Cardiac fibroblast (primary cell): ENCODE measurements around the gene SMC3.
A peak's percentile ranks its signal among the peaks of the same experiment; 100 is the strongest.

Source experiments
- DNase-seq, 2 donors: peaks; one replicate each; pipeline versions ENCODE4 v3.0.0 to v3.0.0-alpha.2; 2010; ENCODE audit warnings: low read depth in 2 of 2
- H3K4me3 ChIP-seq, 2 donors: replicated peaks in 1 of 2; 1 replicate in 1 of 2; 2 replicates in 1 of 2; pipeline ENCODE4 v1.5.1; 2011; ENCODE audit warnings: low read depth in 2 of 2, low read length in 2 of 2, mild to moderate bottlenecking in 2 of 2, moderate library complexity in 1 of 2
- TF ChIP-seq, protein P1 (sequence below): IDR thresholded peaks from one replicate; pipeline ENCODE4 v1.5.1; 2011; ENCODE audit warnings: low read depth, mild to moderate bottlenecking, low read length, inconsistent platforms

Gene SMC3

DNA sequence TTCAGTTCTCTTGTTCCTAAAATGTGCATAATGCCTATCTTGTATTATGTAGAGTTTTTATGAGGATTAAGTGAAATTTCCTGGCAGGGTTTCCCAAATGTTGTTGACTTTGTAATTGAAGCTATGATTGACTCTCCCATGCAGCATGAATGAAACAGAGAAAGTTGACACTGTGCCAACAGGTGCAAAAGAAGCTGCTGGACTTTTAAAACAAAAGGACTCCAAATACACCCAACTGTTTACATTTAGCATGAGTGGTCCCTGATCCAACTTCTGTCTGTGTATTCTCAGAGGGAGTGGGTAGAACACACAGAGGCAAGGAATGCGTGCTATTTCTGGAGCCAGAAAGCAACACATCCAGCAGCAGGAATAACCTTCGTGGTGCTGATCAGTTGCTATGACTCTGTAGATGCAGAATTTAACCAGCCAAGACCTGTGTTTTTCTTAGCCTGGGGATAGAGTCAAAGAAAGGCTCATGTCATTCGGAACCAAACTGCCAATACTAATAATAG, 62.2 kb downstream of the SMC3 start:
- no peak overlapping the region for H3K4me3 ChIP-seq
- TF ChIP-seq, protein P1, sequence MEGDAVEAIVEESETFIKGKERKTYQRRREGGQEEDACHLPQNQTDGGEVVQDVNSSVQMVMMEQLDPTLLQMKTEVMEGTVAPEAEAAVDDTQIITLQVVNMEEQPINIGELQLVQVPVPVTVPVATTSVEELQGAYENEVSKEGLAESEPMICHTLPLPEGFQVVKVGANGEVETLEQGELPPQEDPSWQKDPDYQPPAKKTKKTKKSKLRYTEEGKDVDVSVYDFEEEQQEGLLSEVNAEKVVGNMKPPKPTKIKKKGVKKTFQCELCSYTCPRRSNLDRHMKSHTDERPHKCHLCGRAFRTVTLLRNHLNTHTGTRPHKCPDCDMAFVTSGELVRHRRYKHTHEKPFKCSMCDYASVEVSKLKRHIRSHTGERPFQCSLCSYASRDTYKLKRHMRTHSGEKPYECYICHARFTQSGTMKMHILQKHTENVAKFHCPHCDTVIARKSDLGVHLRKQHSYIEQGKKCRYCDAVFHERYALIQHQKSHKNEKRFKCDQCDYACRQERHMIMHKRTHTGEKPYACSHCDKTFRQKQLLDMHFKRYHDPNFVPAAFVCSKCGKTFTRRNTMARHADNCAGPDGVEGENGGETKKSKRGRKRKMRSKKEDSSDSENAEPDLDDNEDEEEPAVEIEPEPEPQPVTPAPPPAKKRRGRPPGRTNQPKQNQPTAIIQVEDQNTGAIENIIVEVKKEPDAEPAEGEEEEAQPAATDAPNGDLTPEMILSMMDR, result no peak
- DNase-seq, result peak in 1 of 2 donors; percentile 55

DNA sequence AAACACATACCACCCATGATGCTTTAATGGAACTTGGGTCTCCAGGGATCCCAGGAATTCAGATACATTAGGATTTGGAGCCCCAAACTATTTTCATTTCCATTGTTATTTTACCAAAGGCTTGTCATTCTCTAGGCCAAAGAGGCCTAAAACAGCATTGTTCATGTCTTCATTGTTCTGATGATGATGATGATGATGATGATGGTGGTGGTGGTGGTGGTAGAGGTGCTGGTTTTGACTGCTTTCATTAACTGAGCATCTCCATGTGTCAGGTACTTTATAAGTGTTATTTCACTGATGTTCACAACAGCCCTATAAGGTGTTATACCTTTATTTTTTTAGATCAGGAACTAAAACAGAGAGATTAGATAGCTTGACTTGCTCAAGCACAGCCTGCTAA, 64.4 kb downstream of the SMC3 start:
- no peak for DNase-seq
- H3K4me3 ChIP-seq, result no peak overlapping the region
- TF ChIP-seq, protein P1, result no peak

DNA sequence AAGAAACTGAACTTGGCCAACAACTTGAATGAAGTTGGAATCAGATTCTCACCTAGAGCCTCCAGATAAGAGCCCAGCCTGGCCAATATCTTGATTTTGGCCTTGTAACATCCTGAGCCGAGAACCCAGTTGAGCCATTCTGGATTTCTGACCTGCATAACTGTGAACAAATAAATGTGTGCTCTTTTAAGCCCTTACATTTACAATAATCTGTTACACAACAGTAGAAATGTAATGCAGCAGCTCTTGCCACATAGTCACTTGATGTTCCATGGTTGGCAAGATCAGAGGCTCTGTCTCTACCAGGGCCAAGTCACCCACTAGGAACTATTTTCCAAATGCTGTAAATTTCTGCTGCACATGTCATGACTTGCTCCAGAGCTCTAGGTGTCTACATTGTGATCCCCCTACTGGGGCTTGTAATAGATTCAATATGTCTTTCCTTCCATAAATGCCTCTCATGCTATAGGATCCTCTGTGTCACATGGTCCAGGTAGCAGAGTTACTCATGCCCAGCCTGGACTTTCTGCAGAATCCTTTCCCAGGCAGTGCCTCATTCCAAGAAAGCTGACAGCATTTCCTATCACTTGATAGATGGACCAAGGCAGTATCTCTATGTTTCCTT, 65.2 kb downstream of the SMC3 start:
- H3K4me3 ChIP-seq, result no peak overlapping the region
- TF ChIP-seq, protein P1, result no peak
- no peak for DNase-seq

DNA sequence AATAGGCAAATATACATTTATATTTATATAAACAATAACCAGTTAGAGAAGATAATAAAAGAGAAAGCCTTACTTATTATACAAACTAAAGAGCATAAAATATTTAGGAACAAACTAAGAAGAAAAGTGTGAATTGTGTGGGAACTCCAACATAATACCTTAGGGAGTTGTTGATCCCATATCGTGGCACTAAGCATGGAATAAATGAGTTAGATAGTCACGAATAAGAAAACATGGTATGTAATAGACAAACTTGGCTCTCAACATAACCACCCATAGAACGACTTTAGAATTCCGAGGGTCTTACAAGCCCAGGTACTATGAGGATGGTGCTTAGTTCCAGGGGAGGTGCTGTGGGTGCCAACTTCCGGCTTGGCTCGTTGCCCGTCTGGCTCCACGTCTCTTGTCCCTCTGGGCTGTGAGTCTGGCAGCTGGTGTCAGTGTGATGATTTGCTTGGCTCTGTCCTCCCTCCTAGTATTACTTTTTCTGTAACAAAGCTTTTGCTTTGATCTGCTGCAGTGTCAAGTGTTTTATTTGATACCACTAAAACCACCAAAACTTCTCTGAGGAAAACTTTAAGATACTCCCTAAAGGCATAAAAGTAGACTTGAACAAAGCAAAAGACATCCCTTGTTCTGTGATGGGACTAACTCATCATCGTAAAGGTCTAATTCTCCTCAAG, 67.2 kb downstream of the SMC3 start:
- TF ChIP-seq, protein P1, result no peak
- no peak overlapping the region for H3K4me3 ChIP-seq
- no peak for DNase-seq

DNA sequence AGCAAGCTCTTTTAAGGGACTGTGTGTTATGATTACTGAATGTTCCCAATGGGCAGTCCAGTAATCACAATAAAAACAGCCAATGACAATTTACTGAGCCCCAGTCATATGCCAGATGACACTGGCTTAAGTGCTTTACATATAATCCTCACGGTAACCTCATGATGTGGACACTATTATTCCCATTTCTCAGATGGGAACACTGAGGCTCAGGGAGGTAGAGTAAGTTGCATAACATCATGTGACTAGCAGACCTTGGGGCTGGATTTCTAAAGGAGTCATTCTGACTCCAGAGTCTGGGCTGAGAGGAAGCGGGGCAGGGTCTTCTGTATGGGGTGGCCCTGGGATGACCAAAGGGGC, 69.1 kb downstream of the SMC3 start:
- TF ChIP-seq, protein P1, result no peak
- no peak overlapping the region for H3K4me3 ChIP-seq
- no peak for DNase-seq

DNA sequence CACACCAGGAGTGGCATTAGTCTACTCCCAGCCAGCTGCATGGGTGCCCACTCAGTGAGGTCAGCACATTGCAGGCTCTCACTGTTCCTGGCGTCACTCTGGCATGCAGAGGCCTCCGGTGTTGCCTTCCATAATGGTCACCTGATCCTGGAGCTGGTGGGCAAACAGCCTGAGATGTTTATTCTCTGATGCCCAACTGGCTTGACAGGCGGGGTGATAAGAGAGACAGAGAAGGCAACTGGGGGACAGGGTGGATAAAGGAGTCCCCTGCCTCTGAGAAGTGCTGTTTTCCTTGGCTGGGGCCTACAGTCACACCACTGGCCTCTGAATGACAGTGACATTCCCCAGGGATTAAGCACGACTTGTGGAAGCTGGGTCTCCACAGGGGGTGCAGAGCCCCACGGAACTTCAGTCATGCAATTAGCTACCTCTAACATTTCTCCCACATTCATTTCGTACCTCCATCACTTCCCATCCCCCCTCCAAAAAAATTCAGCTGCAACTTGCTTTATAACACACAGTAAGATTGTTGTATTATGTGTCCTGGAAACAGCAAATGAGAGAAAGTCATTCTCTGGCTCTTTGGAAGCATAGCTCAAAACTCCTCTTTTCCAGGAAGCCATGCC, 69.5 kb downstream of the SMC3 start:
- no peak overlapping the region for H3K4me3 ChIP-seq
- DNase-seq, result no peak
- TF ChIP-seq, protein P1, result no peak
